SK-N-DZ (cell line): Measurements from ENCODE around the gene MT1F.
"Not testable (repeated sequence)": the region's sequence is repeated elsewhere in the genome, so short reads cannot be mapped to it uniquely, and the experiment has no call there.

Experiments
- DNase-seq: peaks from one replicate; pipeline ENCODE4 v3.0.0-alpha.2; 2015; ENCODE audit warnings: low spot score

MT1F gene

GRCh38 chr16:56643833-56644232, 13.9 kb upstream of the MT1F start:
- DNase-seq: no peak

GRCh38 chr16:56645311-56645710, 12.4 kb upstream of the MT1F start:
- no peak for DNase-seq

- DNase-seq: no peak
Observed at GRCh38 chr16:56645838-56646237, 11.9 kb upstream of the MT1F start.

GRCh38 chr16:56647641-56648431, 9.9 kb upstream of the MT1F start:
- no peak for DNase-seq

- no peak for DNase-seq
Observed at GRCh38 chr16:56649271-56649670, 8.5 kb upstream of the MT1F start.

- no peak for DNase-seq
Observed at GRCh38 chr16:56649820-56650219, 7.9 kb upstream of the MT1F start.

- no peak for DNase-seq
Observed at GRCh38 chr16:56651586-56651985, 6.2 kb upstream of the MT1F start, which contains the start of gene MT1B. Gene MT1B, plus strand, starts transcription at chr16:56651886. Its CDS starts 68 bp downstream, at chr16:56651954.

GRCh38 chr16:56652600-56652999, 5.2 kb upstream of the MT1F start:
- no peak for DNase-seq

GRCh38 chr16:56653218-56653617, 4.5 kb upstream of the MT1F start:
- DNase-seq: no peak

GRCh38 chr16:56658327-56658875, 642 bp downstream of the MT1F start:
- no peak for DNase-seq

- no peak for DNase-seq
Observed at GRCh38 chr16:56662357-56663354, 4.9 kb downstream of the MT1F start.

GRCh38 chr16:56664506-56664905, 6.7 kb downstream of the MT1F start:
- no peak for DNase-seq

GRCh38 chr16:56665286-56666261, 7.8 kb downstream of the MT1F start:
- not testable (repeated sequence) for DNase-seq

- no peak for DNase-seq
Observed at GRCh38 chr16:56667581-56668571, 10.1 kb downstream of the MT1F start, which contains the start of gene MT1G. Gene MT1G, minus strand, starts transcription at chr16:56668065. Its CDS starts 72 bp downstream, at chr16:56667993.

GRCh38 chr16:56669005-56669839, 11.5 kb downstream of the MT1F start, which contains the start of gene MT1H:
Gene MT1H, plus strand, starts transcription at chr16:56669814. Its CDS starts 71 bp downstream, at chr16:56669885.
- no peak for DNase-seq

GRCh38 chr16:56669840-56670619, 12.3 kb downstream of the MT1F start:
- DNase-seq: no peak

GRCh38 chr16:56670620-56670934, 12.8 kb downstream of the MT1F start:
- DNase-seq: no peak

- not testable (repeated sequence) for DNase-seq
Observed at GRCh38 chr16:56671691-56672090, 13.9 kb downstream of the MT1F start.
